DND-41 (cell line): ENCODE results near the gene NUDT4.

Experiments
- CTCF ChIP-seq: IDR thresholded peaks from 2 replicates; pipeline ENCODE4 v1.5.1; 2012; ENCODE audit warnings: borderline replicate concordance, low read length, moderate library complexity, mild to moderate bottlenecking; ENCODE audit not compliant: poor library complexity, severe bottlenecking; ENCODE audit errors: extremely low read depth
- EZH2 ChIP-seq: IDR thresholded peaks from 3 replicates; pipeline ENCODE4 v1.6.1; 2012; ENCODE audit warnings: borderline replicate concordance, low read depth, mild to moderate bottlenecking, moderate library complexity, low read length, inconsistent platforms; ENCODE audit not compliant: severe bottlenecking

- TF ChIP-seq CTCF (no peak), EZH2 (no peak)
These were observed 51.7 kb downstream of the NUDT4 start for GRCh38 chr12:93429448-93429847.
